ENCODE data around the gene CSGALNACT2.

Gene CSGALNACT2

GRCh38 chr10:43158636-43159035 lies 20.4 kb downstream of the CSGALNACT2 start:
- no peak for DNase-seq (ENCODE audit: extremely low read depth, insufficient read length)
- H3K27me3 ChIP-seq (replicated peaks; ENCODE audit: control insufficient read depth, insufficient read depth, low read length), result no peaks in the 10 kb centered on the region
- TF ChIP-seq CTCF (IDR thresholded peaks at IDR 0.05; ENCODE audit: insufficient read depth, low read length, poor library complexity, severe bottlenecking), result no peak
- H3K4me3 ChIP-seq (replicated peaks; ENCODE audit: low read depth, low read length), result no peak overlapping the region
- H3K36me3 ChIP-seq (ENCODE audit: control insufficient read depth, insufficient read depth, low read length), result no peaks in the 10 kb centered on the region; the same call in 1 of the 2 replicates

- Histone ChIP-seq H3K36me3 (ENCODE audit: control insufficient read depth, insufficient read depth, low read length) (no peaks in the 10 kb centered on the region; the same call in 1 of the 2 replicates), H3K27me3 (replicated peaks; ENCODE audit: control insufficient read depth, insufficient read depth, low read length) (no peaks in the 10 kb centered on the region), H3K4me3 (replicated peaks; ENCODE audit: low read depth, low read length) (no peak overlapping the region)
- no peak for DNase-seq (ENCODE audit: extremely low read depth, insufficient read length)
- no peak for TF ChIP-seq CTCF (IDR thresholded peaks at IDR 0.05; ENCODE audit: insufficient read depth, low read length, poor library complexity, severe bottlenecking)
Measured at GRCh38 chr10:43160046-43160920, 22.0 kb downstream of the CSGALNACT2 start.

GRCh38 chr10:43160921-43161255 lies 22.6 kb downstream of the CSGALNACT2 start:
- Histone ChIP-seq H3K27me3 (replicated peaks; ENCODE audit: control insufficient read depth, insufficient read depth, low read length) (no peaks in the 10 kb centered on the region), H3K36me3 (ENCODE audit: control insufficient read depth, insufficient read depth, low read length) (no peaks in the 10 kb centered on the region; the same call in 1 of the 2 replicates), H3K4me3 (replicated peaks; ENCODE audit: low read depth, low read length) (no peak overlapping the region)
- DNase-seq (ENCODE audit: extremely low read depth, insufficient read length), result no peak
- TF ChIP-seq CTCF (IDR thresholded peaks at IDR 0.05; ENCODE audit: insufficient read depth, low read length, poor library complexity, severe bottlenecking), result no peak

GRCh38 chr10:43162604-43163003 lies 24.4 kb downstream of the CSGALNACT2 start:
- DNase-seq (ENCODE audit: extremely low read depth, insufficient read length), result no peak
- no peak overlapping the region for H3K4me3 ChIP-seq (replicated peaks; ENCODE audit: low read depth, low read length)
- no peak for TF ChIP-seq CTCF (IDR thresholded peaks at IDR 0.05; ENCODE audit: insufficient read depth, low read length, poor library complexity, severe bottlenecking)
- no peaks in the 10 kb centered on the region; the same call in 1 of the 2 replicates for H3K36me3 ChIP-seq (ENCODE audit: control insufficient read depth, insufficient read depth, low read length)
- H3K27me3 ChIP-seq (replicated peaks; ENCODE audit: control insufficient read depth, insufficient read depth, low read length), result no peaks in the 10 kb centered on the region

GRCh38 chr10:43166207-43166879 lies 28.1 kb downstream of the CSGALNACT2 start:
- peaks cover 2% of the 10 kb centered on the region; the same call in 1 of the 2 replicates for H3K36me3 ChIP-seq (ENCODE audit: control insufficient read depth, insufficient read depth, low read length)
- H3K27me3 ChIP-seq (replicated peaks; ENCODE audit: control insufficient read depth, insufficient read depth, low read length), result no peaks in the 10 kb centered on the region
- no peak for TF ChIP-seq CTCF (IDR thresholded peaks at IDR 0.05; ENCODE audit: insufficient read depth, low read length, poor library complexity, severe bottlenecking)
- peak; percentile 11 for DNase-seq (ENCODE audit: extremely low read depth, insufficient read length)
- H3K4me3 ChIP-seq (replicated peaks; ENCODE audit: low read depth, low read length), result no peak overlapping the region

Measured in GM06990 (cell line).